RKO (cell line): ENCODE data around the gene MAT1A.
"Not testable (repeated sequence)": the region's sequence is repeated elsewhere in the genome, so short reads cannot be mapped to it uniquely, and the experiment has no call there.

ENCODE experiments used
- DNase-seq: peaks from one replicate; pipeline ENCODE4 v3.0.0-alpha.2; 2016; ENCODE audit warnings: low spot score

Gene MAT1A

DNA sequence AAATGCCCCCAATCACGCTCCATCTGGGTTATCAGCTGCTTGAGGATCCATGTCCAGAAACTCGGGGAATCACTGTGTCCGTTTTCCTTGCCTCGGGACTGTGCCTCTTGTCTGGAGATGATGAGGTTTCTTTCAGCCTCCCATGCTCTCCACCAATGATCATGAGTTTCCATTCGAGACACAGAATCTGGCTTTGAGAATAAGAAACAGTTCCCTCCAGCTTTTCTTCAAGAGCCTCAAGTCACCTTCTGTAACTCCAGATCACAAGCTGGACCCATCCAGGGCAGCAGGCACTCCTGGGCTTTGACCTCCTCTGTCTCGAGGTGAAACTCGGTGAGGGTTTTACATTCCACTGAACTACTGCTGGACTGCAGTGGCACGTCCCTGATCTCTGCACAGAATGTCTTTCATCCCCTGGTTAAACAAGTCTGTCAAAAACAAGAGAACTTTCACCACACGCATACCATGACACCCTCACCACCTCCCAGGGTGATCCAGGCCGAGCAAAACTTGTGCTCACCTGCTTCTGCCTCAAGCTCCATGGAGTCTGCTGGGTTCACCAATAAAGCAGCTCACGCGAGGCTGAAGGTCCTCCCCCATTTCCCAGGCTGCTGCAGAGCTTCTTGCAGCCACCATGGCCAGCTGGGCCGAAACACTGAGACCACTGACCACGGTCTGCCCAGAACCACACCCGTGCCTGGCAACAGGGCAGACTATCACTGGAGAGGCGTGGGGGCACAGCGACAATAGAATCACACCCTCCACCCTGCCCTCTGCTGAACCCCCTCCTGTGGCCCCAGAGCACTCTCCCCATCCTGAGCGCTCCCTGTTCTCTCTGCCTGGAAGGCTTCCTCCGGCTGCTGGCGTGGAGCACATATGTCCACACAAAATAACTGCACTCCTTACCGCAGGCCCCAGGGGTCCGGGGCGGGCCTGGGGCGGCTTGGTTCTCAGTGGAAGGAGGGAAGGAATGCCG lies 25.1 kb downstream of the MAT1A start:
- no peak for DNase-seq

DNA sequence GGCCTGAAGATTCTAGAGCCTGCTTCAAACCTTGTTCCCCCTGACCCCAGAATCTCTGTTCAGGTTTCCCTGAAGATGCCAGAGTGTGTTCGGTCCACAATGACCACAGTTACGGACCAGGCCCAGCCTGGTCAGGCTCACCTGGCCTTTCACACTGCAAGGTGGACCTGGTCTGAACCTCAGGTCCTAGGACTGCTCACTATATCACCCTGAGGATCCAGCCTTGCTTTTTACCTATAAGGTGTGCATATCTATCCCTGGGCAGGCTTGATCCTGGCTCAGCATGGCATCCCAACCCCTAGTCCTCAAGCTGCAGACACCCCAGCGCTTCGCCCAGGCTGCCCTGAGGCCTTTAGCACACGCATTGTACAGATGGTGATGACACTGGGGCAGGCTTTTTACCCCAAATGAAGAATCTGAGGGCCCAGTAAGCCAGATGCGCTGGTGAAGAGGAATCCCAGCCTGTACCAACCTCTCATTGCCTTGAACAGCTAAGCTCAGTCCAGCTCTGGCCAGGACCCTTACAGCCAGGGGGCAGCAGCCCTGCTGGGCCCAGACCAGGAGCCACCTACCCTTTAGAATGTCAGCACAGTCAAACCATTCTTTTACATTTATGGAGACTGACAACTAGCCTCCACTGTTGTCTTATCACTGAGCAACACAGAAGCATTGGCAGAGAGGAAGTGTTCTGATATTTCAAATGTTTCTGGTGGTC lies 28.0 kb downstream of the MAT1A start:
- DNase-seq = no peak

DNA sequence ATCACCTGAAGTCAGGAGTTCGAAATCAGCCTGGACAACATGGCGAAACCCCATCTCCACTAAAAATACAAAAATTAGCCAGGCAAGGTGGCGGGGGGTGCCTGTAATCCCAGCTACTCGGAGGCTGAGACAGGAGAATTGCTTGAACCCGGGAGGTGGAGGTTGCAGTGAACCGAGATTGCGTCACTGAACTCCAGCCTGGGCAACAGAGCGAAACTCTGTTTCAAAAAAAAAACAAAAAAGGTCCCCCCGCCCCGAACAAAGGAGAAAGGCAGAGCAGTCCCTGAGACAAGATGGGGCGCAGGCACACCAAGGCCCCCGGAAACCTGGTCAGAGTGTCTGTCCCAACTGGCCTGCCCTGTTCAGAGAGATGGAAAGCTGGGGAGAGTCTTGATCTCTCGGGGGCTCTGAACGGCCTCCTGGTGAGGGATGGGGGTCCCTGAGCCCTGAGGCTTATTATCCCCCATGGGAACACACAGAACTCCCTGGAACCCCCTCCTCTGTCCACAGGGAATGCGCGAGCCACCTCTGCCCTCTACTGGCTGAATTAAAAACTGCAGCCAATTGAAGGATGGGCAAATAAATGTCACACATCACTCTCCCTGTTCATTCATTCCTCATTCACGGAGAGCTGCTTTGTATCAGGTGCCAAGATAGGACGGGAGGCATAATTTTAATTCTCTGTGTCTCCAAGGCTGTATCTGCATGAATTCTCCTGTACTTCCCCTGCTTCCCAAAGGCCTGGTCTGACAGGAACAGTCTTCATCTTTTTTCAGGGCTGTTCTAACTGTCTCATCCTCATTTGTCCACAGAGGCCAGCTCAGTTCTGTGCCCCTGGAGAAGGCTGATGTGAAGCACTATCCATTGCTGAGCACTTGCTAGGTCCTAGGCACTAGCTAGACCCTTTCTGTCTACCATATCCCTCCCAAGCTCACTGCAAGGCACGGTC lies 28.9 kb downstream of the MAT1A start:
- no peak for DNase-seq

DNA sequence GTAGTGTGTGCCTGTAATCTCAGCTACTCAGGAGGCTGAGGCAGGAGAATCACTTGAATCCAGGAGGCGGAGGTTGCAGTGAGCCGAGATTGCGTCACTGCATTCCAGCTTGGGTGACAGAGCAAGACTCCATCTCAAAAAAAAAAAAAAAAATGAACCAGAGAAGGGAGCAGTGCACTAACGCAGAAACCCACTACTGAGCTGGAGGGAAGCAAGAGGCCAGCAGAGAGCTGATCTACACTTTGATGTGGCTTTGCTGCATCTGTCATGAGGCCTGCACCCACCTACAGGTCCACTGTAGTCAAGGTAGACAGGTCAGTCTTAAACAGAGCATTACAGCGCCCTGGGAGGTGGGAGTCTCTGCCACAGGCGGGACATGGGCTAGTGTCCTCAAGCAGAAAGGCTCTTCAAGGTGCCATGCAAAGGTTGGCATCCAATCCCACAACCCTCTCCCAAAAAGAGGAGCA lies 30.0 kb downstream of the MAT1A start:
- DNase-seq = no peak

DNA sequence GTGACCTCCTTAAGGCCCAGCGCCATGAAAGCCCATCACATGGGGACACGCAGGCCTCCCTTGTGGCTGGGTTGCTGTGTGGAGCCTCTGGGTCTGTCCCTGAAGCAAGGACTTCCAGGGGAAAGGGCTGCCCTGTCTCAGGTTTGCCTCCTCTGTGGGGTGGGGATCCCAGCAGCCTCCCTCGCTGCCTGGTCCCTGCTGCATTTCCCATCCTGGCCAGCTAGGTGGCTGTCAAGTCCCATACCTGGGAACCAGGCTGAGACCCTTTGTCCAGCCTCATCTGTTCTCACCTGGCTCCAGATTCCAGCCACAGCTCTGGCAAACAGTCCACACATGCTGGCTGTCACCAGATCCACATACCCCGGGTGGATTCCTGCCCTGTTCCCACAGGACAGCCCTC lies 32.7 kb downstream of the MAT1A start:
- DNase-seq = not testable (repeated sequence)

DNA sequence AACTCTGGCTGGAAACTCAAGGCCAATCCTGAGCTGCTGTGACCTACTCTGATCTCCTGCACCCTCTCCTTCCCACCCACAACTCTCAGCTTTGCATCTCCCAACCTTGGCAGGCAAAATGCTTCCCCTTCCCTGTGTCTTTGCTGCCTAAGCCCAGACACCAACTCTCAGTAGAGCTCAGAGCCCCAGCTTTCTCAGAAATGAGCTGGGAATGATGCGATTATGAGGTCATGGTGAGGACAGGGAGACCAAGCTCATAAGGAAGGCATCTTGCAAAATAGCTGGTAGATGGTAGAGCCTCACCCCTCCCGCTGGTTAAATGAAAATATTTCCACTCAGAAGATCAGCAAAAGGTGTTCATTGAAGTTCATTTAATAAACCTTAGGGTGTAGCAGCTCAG lies 34.7 kb downstream of the MAT1A start:
- not testable (repeated sequence) for DNase-seq

DNA sequence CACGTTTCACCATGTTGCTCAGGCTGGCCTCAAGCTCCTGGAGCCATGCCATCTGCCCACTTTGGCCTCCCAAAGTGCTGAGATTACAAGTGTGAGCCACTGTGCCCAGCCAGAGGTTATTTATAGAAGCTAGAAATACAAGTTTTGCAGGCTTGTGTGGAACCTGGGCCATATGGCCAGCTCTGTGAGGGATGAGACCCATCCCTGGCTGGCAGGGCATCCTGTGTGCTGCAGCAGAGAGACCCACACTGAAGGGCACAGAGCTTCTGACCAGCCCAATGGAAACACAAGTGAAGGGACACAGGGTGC lies 35.5 kb downstream of the MAT1A start:
- not testable (repeated sequence) for DNase-seq

DNA sequence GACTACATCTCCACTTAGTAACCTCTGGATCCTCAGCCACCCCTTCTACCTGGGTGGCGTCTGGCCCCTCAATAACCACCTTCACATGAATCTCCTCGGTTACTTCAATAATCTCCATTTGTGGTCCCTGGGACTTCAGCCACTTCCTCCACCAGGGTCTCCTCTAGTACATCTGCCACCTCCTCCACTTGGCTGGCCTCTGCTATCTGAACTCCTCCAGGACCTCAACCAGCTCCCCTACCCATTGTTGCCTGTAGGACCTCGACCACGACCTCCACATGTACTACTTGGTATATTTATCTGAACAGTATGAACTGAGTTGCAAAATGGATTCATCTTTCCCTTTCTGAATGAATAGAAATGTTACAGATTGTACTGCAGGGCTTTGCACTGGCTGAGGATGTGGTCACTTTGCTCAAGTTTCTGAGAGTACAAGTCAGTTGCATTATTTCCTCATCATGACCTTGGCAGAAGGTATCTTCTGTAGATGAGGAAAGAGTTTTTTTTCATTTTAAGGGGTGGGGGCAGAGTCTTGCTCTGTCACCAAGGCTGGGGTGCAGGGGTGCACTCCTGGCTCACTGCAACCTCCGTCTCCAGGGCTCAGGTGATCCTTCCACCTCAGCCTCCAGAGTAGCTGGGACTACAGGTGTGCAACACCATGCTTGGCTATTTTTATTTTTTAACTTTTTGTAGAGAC lies 36.0 kb downstream of the MAT1A start:
- no peak for DNase-seq

DNA sequence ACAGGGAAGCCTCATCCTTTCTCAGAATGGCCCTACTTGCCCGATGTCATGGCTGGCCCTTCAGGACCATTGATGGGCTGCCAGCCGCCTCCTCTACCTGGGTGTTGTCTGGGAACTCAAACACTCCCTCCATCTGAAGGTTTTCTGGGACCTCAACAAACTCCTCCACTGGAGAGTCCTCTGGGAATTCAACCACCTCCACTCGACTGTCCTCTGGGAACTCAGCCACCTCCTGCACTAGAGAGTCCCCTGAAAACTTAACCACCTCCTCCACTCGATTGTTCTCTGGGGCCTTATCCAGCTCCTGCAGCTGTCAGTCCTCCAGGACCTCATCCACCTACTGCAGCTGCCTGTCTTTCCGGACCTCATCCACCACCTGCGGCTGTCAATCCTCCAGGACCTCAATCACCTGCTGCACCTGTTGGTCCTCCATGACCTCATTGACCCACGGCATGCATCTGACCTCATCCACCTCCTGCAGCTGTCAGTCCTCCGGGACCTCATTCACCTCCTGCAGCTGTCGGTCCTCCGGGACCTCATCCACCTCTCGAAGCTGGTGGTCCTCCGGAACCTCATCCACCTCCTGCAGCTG lies 37.1 kb downstream of the MAT1A start:
- DNase-seq = no peak

DNA sequence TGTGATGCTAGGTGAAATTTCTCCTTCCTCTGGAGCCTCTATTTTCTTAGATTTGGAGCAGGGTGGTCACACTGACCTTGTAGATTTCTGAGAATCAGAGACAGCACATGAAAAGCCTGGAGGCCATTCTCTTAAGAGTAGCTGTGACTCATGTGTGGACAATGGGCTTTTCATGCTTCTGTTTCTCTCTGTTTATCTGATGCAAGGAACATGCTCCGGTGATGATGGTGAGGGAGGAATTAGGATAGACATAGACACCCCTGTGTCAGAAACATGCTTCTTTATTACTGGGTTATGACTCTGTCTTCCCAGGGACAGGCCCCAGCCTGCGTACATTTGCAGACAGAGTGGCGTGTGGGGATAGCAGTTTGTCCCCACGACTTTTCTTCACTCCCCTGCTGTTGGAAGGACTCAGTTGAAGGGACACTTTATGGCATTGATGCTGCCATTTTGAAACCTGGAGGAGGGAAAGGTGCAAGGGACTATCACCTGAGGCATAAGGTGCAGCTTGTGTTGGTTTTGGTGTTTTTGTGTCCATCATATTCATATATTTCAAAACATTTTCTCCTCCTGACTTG lies 37.7 kb downstream of the MAT1A start:
- DNase-seq = not testable (repeated sequence)

DNA sequence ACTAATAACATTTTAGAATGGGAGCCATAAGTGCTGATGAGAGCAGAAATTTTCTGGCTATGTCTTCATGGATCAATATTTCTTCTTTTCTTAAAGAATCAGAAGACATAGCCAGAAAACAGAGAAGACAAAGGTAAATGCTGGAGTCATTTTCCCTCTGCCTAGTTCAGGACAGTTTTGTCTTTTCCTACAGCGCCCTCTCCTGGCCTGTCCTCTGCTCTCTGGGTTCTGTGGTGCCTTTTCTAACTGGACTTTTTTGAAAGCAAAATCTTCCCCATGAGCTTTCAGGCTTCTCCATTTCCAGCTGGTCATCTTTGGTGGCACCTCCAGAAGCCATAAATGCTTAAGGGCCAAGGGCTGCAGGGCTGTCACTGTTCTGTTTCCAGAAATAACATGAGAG lies 39.1 kb downstream of the MAT1A start:
- not testable (repeated sequence) for DNase-seq

DNA sequence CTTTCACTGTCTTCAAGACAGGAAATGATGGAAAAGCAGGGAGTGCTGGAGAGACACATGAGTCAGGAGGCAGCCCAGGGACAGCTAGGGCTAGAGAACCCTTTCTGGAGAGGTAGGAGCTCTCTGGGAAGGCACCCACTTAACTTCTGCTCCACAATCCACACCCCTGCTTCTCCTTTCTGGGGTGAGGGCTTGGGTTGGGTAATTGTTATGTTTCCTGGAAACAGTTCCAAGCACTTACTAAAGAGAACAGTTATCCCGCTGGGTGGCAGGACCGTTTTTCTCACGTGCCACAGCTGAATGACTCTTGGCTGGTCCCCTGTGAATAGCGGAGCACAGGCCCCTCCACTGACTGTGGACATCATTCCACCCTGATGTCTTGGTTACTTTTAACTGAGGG lies 39.6 kb downstream of the MAT1A start:
- DNase-seq = not testable (repeated sequence)

DNA sequence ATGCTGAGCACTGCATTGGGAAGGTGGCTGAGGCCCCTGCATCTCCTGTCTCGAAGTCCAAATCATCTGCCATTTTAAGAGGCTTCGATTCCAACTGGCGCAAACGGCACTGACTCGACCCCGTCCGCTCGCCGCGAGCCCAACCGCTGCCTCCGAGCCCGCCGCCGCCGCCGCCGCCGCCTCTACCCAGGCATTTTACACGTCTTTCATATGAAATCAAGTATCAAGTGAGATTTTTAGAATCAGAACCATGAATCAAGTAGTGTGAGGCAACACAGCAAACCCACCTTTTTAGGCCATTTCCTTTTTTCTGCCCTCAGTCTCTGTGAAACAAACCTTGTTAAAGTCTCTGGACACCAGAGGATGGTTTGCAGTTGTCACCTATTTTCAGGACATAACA lies 41.8 kb downstream of the MAT1A start:
- DNase-seq = not testable (repeated sequence)

DNA sequence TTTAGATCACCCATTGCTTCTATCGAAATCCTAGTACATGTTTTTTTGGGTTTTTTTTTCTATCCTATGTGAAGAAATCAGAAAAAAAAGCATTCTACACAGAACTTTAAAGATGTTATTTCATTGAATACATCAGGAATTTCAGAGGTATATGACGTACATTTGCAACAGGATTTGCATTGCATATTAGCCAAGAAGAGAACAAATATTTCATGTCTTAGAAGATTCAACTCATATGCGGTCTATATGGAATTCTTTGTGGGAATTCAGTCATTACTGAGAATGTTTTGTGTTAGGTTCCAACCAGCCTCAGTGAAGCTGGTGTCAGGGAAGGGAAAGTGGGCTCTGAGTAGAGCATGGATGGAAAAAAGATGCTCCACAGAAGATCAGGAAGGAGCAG lies 45.1 kb downstream of the MAT1A start:
- DNase-seq = not testable (repeated sequence)

DNA sequence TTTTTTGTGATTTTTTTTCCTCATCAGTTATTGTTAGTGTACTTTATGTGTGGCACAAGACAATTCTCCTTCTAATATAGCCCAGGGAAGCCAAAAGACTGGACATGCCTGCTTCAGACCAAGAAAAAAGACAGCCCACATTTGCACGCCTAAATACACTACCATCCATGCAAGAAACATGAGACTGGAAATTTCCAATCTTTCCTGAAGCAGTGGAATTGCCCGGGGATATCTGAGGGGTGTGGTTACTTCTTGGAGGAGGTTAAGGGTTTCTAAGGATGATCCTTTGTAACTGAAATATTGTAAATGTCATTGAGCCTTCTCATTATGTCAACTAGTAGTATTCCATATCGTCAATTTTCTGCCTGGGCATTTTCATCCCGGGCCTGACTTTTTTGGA lies 47.1 kb downstream of the MAT1A start:
- not testable (repeated sequence) for DNase-seq

DNA sequence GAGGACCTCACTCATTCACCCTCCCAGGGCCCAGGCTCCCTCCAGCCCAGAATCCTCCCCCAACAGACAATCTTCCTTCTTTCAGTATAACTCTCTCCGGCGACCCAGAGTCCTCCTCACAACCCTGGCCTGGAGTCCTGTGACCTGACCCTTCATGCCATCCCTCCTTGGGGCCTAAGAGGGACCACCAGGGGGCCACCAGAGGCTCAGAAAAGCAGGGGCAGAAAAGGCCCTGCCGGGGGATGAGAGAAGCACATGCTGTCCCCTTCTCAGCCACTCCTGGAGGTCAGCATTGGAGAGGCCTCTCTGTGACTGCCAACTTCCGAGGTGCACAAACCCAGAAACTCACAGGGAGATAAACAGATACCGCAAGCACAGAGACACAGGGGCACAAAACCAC lies 53.0 kb downstream of the MAT1A start:
- not testable (repeated sequence) for DNase-seq

DNA sequence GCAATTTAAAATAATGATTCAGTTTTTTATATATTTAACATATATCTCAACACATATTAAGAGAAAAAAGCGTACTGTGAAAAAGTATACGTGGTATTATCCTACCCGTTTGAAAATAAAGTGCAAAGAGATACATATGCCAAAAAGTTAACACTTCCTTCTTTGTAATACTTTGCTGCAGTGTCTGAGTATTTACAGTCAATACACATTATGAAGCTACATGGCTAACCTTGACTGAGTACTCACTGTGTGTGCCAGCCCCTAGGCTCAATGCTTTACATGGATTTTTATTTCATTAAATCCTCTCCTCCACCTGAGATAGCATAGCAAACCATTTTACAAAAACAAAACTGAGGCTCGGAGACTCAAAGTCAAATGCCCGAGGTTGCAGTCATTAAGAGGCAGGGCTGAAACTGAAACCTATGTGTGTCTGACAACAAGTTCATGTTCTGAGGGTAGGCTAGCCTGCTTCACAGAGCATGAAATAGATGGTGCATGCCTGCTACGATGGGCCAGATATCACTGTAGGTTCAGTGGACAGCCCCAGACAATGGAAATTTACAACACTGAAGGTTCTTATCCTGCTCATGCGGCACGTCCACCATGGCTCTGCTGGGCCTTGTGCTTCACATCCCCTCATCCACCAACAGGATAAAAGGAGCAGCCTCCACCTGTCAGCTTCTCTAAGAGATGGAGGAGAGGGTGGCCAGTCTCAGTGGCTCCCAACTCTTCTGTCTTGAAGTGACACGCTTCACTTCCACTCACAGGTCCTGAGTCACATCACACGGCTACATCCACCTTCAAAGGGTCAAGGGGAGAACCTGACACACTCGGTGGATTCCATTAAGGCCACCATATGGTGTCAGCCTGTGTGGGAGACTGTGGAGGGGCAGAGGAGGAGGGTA lies 54.9 kb downstream of the MAT1A start:
- not testable (repeated sequence) for DNase-seq

DNA sequence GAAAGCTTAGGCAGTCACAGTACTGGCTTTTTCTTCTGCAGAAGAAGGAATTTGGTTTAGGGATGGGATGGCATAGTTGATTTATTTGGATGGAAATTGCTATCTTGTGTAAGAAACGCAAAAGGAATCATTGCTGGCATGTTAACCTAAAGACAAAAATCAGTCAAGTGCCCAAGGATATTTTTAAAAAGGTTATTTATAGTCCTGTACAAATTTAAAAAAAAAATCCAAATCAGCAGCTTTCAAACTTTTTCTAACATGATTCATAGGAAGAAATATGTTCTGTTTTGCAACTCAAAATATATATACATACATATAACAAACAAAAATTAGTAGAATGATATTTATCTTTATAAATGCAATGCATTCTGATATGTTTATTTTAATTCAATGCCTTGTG lies 55.6 kb downstream of the MAT1A start:
- not testable (repeated sequence) for DNase-seq

DNA sequence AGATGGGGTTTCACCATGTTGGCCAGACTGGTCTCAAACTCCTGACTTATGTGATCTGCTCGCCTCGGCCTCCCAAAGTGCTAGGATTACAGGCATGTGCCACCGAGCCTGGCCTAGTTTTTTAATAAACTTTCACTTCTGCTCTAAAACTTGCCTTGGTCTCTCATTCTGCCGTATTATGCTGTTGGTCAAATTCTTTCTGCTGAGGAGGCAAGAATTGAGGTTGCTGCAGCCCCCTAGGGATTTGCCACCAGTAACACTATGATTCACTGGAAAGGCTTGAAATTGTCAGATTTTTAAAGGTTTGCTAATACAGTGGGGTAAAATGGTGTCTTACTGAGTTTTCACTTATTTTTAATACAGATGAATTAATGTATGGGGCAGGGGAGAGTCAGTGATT lies 62.7 kb downstream of the MAT1A start:
- DNase-seq = not testable (repeated sequence)

DNA sequence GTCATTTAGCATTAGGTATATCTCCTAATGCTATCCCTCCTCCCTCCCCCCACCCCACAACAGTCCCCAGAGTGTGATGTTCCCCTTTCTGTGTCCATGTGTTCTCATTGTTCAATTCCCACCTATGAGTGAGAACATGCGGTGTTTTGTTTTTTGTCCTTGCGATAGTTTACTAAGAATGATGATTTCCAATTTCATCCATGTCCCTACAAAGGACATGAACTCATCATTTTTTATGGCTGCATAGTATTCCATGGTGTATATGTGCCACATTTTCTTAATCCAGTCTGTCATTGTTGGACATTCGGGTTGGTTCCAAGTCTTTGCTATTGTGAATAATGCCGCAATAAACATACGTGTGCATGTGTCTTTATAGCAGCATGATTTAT lies 66.4 kb downstream of the MAT1A start:
- not testable (repeated sequence) for DNase-seq
